ENCODE results near the gene SPATA12. TPM values are rescaled to one million over a fixed set of nuclear protein-coding genes. Genes with fewer than 3 reads are reported as not detected.

SPATA12 gene
- total and polyA plus RNA-seq, 2 of the 8 experiments (the other 6 are each of a cell fraction or from before 2014, with no cell fraction given) = 0.19 to 0.97 TPM

GRCh38 chr3:57036952-57037351 lies 23.5 kb upstream of the SPATA12 start (continued):
- TF ChIP-seq CHD1 (IDR thresholded peaks at IDR 0.05; ENCODE audit: low read depth, low read length) = no peak
- no peak for TF ChIP-seq YY1 (IDR thresholded peaks at IDR 0.05; ENCODE audit: low read depth, low read length)
- TF ChIP-seq NANOG (IDR thresholded peaks at IDR 0.05; ENCODE audit: insufficient read depth, low read depth, low read length, poor library complexity, severe bottlenecking) = no peak
- no peak for TF ChIP-seq TCF12 (IDR thresholded peaks at IDR 0.05; ENCODE audit: low read depth, low read length)
